Skeletal muscle tissue (tissue), 4 donors: ENCODE measurements around the gene SAMD10. TPM values are rescaled to one million over a fixed set of nuclear protein-coding genes. Genes with fewer than 3 reads are reported as not detected.

Experiments used
- H3K27ac ChIP-seq: one replicate; pipeline ENCODE4 v1.7.0; 2013; ENCODE audit warnings: mild to moderate bottlenecking, low read depth, low read length, inconsistent platforms
- H3K27me3 ChIP-seq, 3 donors: one replicate each; pipeline ENCODE4 v1.7.0; 2013; ENCODE audit warnings: low read length in 3 of 3; ENCODE audit not compliant: control insufficient read depth in 3 of 3, insufficient read depth in 3 of 3
- H3K36me3 ChIP-seq, 3 donors: one replicate each; pipeline ENCODE4 v1.7.0; 2013; ENCODE audit warnings: low read length in 3 of 3; ENCODE audit not compliant: control insufficient read depth in 3 of 3, insufficient read depth in 3 of 3
- H3K4me1 ChIP-seq, 3 donors: one replicate each; pipeline ENCODE4 v1.7.0; 2013; ENCODE audit warnings: low read length in 3 of 3, mild to moderate bottlenecking in 3 of 3; ENCODE audit not compliant: control insufficient read depth in 3 of 3, insufficient read depth in 3 of 3
- H3K4me3 ChIP-seq, 3 donors: one replicate each; pipeline ENCODE4 v1.7.0; 2013; ENCODE audit warnings: low read length in 3 of 3
- H3K9ac ChIP-seq, 3 donors: one replicate each; pipeline ENCODE4 v1.7.0; 2013; ENCODE audit warnings: low read length in 3 of 3, mild to moderate bottlenecking in 3 of 3, moderate library complexity in 2 of 3, low read depth in 1 of 3
- H3K9me3 ChIP-seq, 3 donors: one replicate each; pipeline ENCODE4 v1.7.0; 2013; ENCODE audit warnings: low read length in 3 of 3; ENCODE audit not compliant: control insufficient read depth in 3 of 3
- total RNA-seq: library from RNA; depleted of rRNA; stranded (reverse); fragments of >200 nt; gene quantifications from one replicate; pipeline ENCODE4 v1.2.3, GENCODE V29; 2014
- donor health status: Osteomylitis.

The SAMD10 gene
- total RNA-seq, 1 donor from 2014 or later: 1.0 TPM

DNA sequence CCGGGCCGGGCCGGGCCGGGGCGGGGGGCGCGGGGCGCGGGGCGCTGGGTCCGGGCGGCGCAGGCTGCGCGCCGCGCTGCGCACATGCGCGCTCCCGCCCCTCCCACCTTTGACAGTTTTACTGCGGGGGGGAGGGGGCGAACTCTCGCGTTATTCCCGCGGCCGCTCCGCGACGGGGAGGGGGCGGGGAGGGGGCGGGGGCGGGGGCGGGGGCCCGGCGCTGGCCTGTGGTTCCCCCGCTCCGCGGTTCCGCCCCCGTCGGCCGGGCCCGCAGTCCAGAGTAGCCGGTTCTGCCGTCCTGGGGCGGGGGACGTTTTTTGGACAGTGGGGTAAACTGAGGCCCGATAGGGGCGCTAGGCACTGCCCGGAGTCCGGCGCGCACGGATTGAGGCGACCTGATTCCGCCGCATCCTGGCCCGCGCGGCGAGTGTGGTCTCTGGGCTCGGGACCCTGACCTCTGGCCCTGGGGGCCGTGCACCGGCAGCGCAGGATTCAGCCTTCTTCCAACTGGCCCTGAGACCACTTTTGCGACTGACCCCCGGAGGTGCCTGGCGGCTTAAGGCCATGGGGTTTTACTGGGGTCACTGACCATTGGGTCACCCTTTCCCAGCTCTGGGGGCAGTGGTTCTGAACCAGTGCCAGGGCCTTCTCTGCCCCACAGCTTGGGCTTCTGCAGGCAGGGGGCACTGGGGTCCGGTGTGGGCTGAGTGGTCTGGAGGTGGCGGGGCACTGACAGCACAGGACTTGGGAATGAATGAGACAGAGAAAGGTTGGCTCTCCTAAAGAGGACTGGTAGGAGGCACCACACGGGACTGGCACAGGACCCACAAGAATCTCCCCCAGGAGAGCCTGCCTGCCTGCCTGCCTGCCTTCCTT is 9.4 kb downstream of the SAMD10 start, which contains the start of gene ZNF512B:
Gene ZNF512B, minus strand, starts transcription at position 93 of the 876 bp plus-strand sequence. CDS start 1,980 bp downstream, outside the sequence.
- Histone ChIP-seq H3K9ac (peak within 1 kb of the TSS; percentile 77 to 88 (median 86)), H3K4me3 (peak within 1 kb of the TSS; percentile 66 to 73 (median 72)), H3K4me1 (peaks cover 22 to 31% (median 30%) of the 10 kb centered on the region in 3 donors), H3K27ac (peak within 1 kb of the TSS; percentile 30), H3K9me3 (no peaks in the 10 kb centered on the region), H3K36me3 (peaks cover 11 to 20% (median 17%) of the 10 kb centered on the region in 3 donors), H3K27me3 (no peaks in the 10 kb centered on the region)

DNA sequence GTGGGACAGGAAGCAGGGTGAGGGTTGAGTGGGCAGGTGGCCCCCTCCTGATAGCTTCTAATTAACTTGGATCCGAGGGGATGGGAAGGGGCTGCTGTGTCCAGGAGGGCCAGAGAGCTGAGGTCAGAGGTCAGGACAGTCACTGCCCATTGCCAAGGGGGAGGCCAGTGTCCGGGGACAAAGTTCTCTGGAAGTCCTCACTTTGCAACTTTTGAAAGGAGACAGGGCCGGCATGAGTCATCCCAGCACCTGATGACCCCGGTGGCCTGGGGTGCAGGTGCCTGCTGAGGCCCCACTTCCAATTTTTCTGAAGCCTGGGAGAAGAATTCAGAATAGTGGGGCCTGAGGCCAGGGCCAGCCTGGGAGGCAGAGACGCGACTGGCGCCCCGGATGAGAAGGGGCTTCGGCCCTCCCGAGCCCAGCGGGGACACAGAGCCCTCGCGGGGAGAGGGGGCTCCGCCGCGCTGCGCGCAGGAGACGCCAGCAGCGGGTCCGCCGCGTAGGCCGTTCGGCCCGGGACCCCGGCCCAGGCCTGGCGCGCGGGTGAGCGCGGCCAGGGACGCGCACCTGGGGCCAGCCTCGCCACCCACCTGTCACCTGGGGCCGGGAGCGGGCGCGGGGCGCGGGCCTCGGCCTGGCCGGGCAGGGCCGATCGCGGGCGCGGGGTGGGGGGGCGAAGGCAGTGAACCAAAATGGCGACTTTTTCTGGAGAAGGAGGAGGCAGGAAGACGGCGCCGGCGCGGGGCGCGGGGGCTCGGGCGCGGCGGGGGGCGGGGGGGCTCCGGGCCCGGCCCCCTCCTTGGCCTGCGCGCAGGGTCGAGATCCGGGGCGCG is 10.3 kb downstream of the SAMD10 start:
- Histone ChIP-seq H3K36me3 (peaks cover 15 to 24% (median 20%) of the 10 kb centered on the region in 3 donors), H3K9ac (peak overlapping the region; percentile 77 to 88 (median 86)), H3K4me3 (peak overlapping the region; percentile 62 to 72 (median 70)), H3K9me3 (no peaks in the 10 kb centered on the region), H3K27me3 (no peaks in the 10 kb centered on the region), H3K4me1 (peaks cover 22 to 29% (median 28%) of the 10 kb centered on the region in 3 donors), H3K27ac (peak overlapping the region; percentile 30)

DNA sequence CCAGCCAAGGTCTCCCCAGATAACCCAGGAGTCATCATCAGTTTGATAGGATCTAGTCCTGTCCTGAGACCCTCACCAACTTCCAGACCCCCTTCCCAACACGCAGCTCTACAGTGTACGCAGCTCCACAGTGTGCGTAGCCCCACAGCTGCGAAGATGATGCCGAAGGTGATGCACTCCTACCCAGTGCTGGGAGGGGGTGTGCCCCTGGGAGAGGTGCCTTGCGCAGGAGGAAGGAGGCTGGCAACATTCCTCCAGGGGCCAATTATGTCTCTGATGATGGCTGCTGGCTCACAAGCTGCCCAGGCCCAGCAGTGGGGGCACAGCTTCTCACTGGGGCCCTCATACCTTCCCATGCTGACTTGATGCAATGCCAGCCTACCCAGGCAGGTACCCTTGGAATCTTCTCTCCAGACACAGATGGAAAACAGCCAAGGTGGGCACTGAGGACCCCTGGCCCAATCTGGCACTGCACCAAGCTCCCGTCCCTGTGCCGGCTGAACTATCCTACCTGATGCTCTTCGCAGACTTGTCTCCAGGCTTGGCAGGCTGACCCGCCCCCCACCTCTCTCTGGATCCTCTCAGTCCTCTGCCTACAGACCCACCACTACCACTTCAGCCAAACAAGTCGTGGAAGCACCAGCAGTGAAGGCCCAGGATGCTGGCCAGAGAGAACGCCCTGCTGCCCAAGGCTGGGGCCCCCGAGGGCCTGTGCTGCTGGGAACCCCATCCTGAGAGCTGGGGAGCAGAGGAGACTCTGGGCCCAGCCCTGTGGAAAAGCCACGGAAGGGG is 11.1 kb downstream of the SAMD10 start:
- peaks cover 22 to 29% (median 28%) of the 10 kb centered on the region in 3 donors for H3K36me3 ChIP-seq
- H3K27ac ChIP-seq: peak overlapping the region; percentile 30
- no peaks in the 10 kb centered on the region for H3K27me3 ChIP-seq
- H3K9me3 ChIP-seq: no peaks in the 10 kb centered on the region
- H3K9ac ChIP-seq: peak overlapping the region; percentile 77 to 88 (median 86)
- peaks cover 18 to 23% (median 21%) of the 10 kb centered on the region in 3 donors for H3K4me1 ChIP-seq
- H3K4me3 ChIP-seq: peak overlapping the region; percentile 62 to 72 (median 70)

GRCh38 chr20:63967330-63968135 is 11.9 kb downstream of the SAMD10 start:
- Histone ChIP-seq H3K27ac (no peak overlapping the region), H3K9ac (no peak overlapping the region), H3K4me3 (no peak overlapping the region), H3K9me3 (no peaks in the 10 kb centered on the region), H3K4me1 (peaks cover 14 to 17% (median 16%) of the 10 kb centered on the region in 3 donors), H3K36me3 (peaks cover 28 to 33% (median 32%) of the 10 kb centered on the region in 3 donors), H3K27me3 (no peaks in the 10 kb centered on the region)

- Histone ChIP-seq H3K4me1 (peaks cover 14 to 15% (median 14%) of the 10 kb centered on the region in 3 donors), H3K27me3 (no peaks in the 10 kb centered on the region), H3K9me3 (no peaks in the 10 kb centered on the region), H3K4me3 (no peak overlapping the region), H3K9ac (no peak overlapping the region), H3K36me3 (peaks cover 29 to 39% (median 32%) of the 10 kb centered on the region in 3 donors), H3K27ac (no peak overlapping the region)
These were observed 12.5 kb downstream of the SAMD10 start for GRCh38 chr20:63966944-63967322.

DNA sequence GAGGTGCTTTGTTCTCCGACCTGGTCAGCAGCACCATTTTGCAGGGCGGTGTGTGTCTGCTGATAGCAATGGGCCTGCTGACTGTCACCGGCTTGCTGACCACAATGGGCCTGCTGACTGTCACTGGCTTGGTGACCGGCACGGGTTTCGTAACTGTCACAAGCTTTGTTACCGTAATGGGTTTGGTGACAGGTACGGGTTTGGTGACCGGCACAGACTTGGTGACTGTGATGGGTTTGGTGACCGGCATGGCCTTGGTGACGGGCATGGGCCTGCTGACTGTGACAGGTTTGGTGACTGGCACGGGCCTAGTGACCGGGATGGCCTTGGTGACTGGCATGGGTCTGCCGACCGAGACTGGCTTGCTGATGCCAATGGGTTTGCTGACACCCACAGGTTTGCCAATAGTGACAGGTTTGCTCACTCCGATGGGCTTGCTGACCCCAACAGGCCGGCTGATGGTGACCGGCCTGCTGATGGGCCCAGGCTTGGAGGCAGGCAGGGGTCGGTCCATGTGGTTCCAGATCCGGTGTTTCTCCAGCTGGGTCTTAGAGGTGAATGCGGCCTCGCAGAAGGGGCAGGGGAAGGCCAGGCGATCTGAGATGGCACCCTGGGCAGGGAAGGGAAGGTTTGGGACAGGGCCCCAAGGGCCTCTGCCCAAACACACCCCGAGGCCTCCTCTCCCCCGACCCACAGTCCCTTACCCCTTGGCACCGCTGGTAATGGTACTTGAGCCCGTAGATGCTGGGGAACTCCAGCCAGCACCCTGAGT is 13.1 kb downstream of the SAMD10 start:
- Histone ChIP-seq H3K36me3 (peaks cover 34 to 44% (median 35%) of the 10 kb centered on the region in 3 donors), H3K27ac (no peak overlapping the region), H3K9me3 (no peaks in the 10 kb centered on the region), H3K4me1 (peaks cover 14 to 15% (median 14%) of the 10 kb centered on the region in 3 donors), H3K27me3 (no peaks in the 10 kb centered on the region), H3K9ac (no peak overlapping the region), H3K4me3 (no peak overlapping the region)

- H3K36me3 ChIP-seq: peaks cover 35 to 53% (median 40%) of the 10 kb centered on the region in 3 donors
These were observed 15.0 kb downstream of the SAMD10 start for GRCh38 chr20:63964412-63964811.

GRCh38 chr20:63963784-63964301 is 15.6 kb downstream of the SAMD10 start:
- Histone ChIP-seq H3K27me3 (no peaks in the 10 kb centered on the region), H3K27ac (no peak overlapping the region), H3K4me3 (no peak overlapping the region), H3K4me1 (peaks cover 5 to 6% (median 6%) of the 10 kb centered on the region in 3 donors), H3K9ac (no peak overlapping the region), H3K9me3 (no peaks in the 10 kb centered on the region), H3K36me3 (peaks cover 39 to 59% (median 42%) of the 10 kb centered on the region in 3 donors)

More at GRCh38 chr20:63964412-63964811, 15.0 kb downstream of the SAMD10 start:
- Histone ChIP-seq H3K9me3 (no peaks in the 10 kb centered on the region), H3K4me3 (no peak overlapping the region), H3K27ac (no peak overlapping the region), H3K9ac (no peak overlapping the region), H3K4me1 (peaks cover 8 to 9% (median 9%) of the 10 kb centered on the region in 3 donors), H3K27me3 (no peaks in the 10 kb centered on the region)
